Metanephros (tissue), 1 donor: ENCODE measurements around the gene VRK2. TPM values are rescaled to one million over a fixed set of nuclear protein-coding genes. Genes with fewer than 3 reads are reported as not detected.

Source experiments
- total RNA-seq: library from RNA; depleted of rRNA; stranded (reverse); fragments of >200 nt; gene quantifications from one replicate; pipeline ENCODE4 v1.2.3, GENCODE V29; 2014

Gene VRK2
- 13.8 TPM for total RNA-seq

DNA sequence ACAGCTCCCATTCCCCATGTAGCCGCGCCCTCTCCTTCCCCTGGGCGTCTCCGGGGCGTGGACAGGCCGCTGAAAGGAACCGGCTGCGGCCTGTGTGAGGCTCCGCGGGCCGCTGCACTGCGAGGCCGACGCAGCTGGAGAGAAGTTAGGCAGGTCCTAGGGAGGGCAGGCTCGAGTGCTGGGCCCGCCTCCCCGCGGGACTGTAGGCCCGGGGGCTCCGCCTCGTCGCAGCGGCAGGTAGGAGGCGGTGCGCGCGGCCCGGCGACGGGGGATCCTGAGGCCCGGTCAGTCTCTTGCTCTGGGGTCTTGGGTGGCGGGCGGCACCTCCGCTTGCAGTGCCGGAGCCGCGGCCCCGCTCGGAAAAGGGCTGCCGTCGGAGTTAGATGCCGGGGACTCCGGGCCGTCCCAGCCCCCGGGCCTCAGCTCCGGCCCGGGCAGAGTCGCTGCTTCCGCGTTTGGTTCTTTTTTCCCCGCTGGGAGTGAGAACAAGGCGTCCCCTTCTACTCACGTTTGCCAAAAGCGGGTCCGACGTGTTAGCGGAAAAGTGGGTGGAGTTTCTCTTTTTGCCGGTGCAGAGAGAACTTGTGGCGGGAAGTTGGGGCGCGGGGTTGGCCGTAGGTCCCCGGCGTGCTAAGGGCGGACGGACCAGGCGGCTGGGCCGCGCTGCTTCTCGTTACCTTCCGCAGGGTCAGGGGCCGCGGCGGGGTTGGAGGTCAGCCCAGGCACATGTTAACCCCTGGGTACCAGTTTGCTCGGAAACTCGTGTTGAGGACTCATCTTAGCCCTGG lies at the start of gene VRK2:
Gene VRK2, plus strand, starts transcription at position 222 of the 788 bp plus-strand sequence. CDS start 2,026 bp downstream, outside the sequence.

Other genes starting within 250 kb of the VRK2 start
- 32.5 TPM for gene FANCL, start 194.5 kb downstream of the VRK2 start, total RNA-seq